ENCODE data around the gene TANK. TPM values are rescaled to one million over a fixed set of nuclear protein-coding genes. Genes with fewer than 3 reads are reported as not detected.

TANK gene
- total and polyA plus RNA-seq, 2 of the 8 experiments (the other 6 are each of a cell fraction or from before 2014, with no cell fraction given): 7.0 to 26.1 TPM

DNA sequence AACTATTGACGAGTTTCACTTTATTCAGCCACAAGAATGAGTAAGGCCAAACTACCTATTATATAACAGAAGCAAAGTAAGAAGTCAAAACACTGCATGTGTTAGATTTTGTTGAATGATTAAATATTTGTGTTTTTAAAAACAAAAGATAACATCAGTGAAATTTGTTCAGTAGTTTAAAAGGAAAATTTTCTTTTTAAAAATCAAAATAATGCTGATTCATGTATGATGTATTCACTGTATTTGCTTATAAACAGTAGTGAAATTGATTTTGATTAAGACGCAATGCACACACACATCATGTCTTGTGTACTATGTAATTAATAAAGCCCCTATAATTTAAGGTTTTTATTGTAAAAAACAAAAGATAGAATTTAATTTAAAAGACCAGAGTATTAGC, 74.4 kb downstream of the TANK start:
- no peak for DNase-seq (ENCODE audit: low read depth in 1 of 2, low spot score in 2 of 2)
- CTCF ChIA-PET (ENCODE audit: partially characterized antibody): interaction anchor here (0.8 kb wide), 1 partner anchor 186 kb away, joined by 3 read pairs; no protein-coding TSS in a partner anchor

More for the DNA sequence above, 74.4 kb downstream of the TANK start:
- H3K18ac ChIP-seq (ENCODE audit: extremely low read depth, low read length): no peak overlapping the region
- peaks cover 0 to 9% (median 2%) of the 10 kb centered on the region in 4 experiments; a peak in 6 of 7 replicates for H3K4me1 ChIP-seq (replicated peaks in 1 of 4; ENCODE audit: control insufficient read depth in 3 of 4, insufficient read depth in 4 of 4, low read length in 3 of 4)
- H3K36me3 ChIP-seq (ENCODE audit: control insufficient read depth in 2 of 4, insufficient read depth in 4 of 4, low read length in 3 of 4): peaks cover 0 to 4% (median 2%) of the 10 kb centered on the region in 4 experiments; a peak in 1 of 8 replicates
- peaks cover 0 to 19% (median 16%) of the 10 kb centered on the region in 4 experiments; a peak in 6 of 7 replicates for H3K27me3 ChIP-seq (replicated peaks in 1 of 4; ENCODE audit: control insufficient read depth in 3 of 4, extremely low read depth in 1 of 4, insufficient read depth in 3 of 4, low read length in 3 of 4)
- no peak overlapping the region for H4K91ac ChIP-seq (replicated peaks; ENCODE audit: insufficient read length, low read length)
- H3K27ac ChIP-seq (ENCODE audit: low read depth, low read length): no peak overlapping the region
- H3K4me2 ChIP-seq (ENCODE audit: insufficient read depth in 1 of 2, low read depth in 2 of 2, low read length in 2 of 2): no peak overlapping the region
- no peak overlapping the region for H2AK5ac ChIP-seq (ENCODE audit: low read depth, low read length)
- H3K56ac ChIP-seq (replicated peaks; ENCODE audit: insufficient read length, low read depth, low read length): no peak overlapping the region
- peaks cover 21% of the 10 kb centered on the region; the same call in 1 of the 2 replicates for H3K23me2 ChIP-seq (ENCODE audit: low read depth, low read length)
- H2BK12ac ChIP-seq (ENCODE audit: low read depth, low read length): no peak overlapping the region
- H3K9me3 ChIP-seq (ENCODE audit: insufficient read depth in 2 of 2, low read depth in 1 of 2, low read length in 1 of 2): no peaks in the 10 kb centered on the region
- H3K14ac ChIP-seq (ENCODE audit: insufficient read length): no peak overlapping the region
- no peak overlapping the region for H4K5ac ChIP-seq (ENCODE audit: insufficient read length, low read depth, low read length)
- no peak overlapping the region for H3K4ac ChIP-seq (replicated peaks; ENCODE audit: insufficient read length, low read depth, low read length)
- H3K9ac ChIP-seq (replicated peaks in 1 of 4; ENCODE audit: extremely low read depth in 1 of 4, low read depth in 3 of 4, low read length in 3 of 4): no peak overlapping the region
- no peak overlapping the region for H3K4me3 ChIP-seq (ENCODE audit: extremely low read depth in 1 of 4, insufficient read depth in 2 of 4, low read depth in 3 of 4, low read length in 4 of 4)
- H2BK5ac ChIP-seq (ENCODE audit: low read depth, low read length): no peak overlapping the region
- no peak for FAIRE-seq
- no peak overlapping the region for H2BK120ac ChIP-seq (replicated peaks; ENCODE audit: low read depth, low read length)
- peaks cover 0 to 2% of the 10 kb centered on the region in 2 experiments for H4K20me1 ChIP-seq (replicated peaks in 1 of 2; ENCODE audit: control insufficient read depth in 1 of 2, insufficient read depth in 2 of 2, low read length in 2 of 2)
- WGBS, 2 experiments (ENCODE audit: extremely low coverage in 1 of 2, insufficient coverage in 1 of 2, insufficient read length in 1 of 2, insufficient replicate concordance in 2 of 2, low coverage in 1 of 2, low lambda C conversion rate in 2 of 2, missing lambda C conversion rate in 1 of 2): 88% methylated on average over 2 of the region's 2 CpGs; no CpG with 5 or more reads in 1 of the 2 experiments
- POLR2A ChIA-PET (ENCODE audit: partially characterized antibody): no interaction called here
- H3K23ac ChIP-seq (ENCODE audit: insufficient read length): no peak overlapping the region
- H3K79me1 ChIP-seq (ENCODE audit: low read depth, low read length): no peaks in the 10 kb centered on the region
- H2AFZ ChIP-seq (ENCODE audit: low read length): no peak overlapping the region
- TF ChIP-seq EZH2 (IDR thresholded peaks at IDR 0.05; ENCODE audit: low read depth, low read length, severe bottlenecking) (no peak), BACH1 (IDR thresholded peaks at IDR 0.05; ENCODE audit: low read length) (no peak), CREB1 (IDR thresholded peaks at IDR 0.05) (no peak), TEAD4 (IDR thresholded peaks at IDR 0.05; ENCODE audit: low read depth, low read length) (no peak), POLR2AphosphoS5 (IDR thresholded peaks at IDR 0.05; ENCODE audit: low read depth, low read length) (no peak), POLR2A (IDR thresholded peaks at IDR 0.05; ENCODE audit: control extremely low read depth in 1 of 2, low read depth in 2 of 2, low read length in 2 of 2) (no peak), PHF8 (conservative IDR thresholded peaks at IDR 0.05; ENCODE audit: low read depth, low read length) (no peak), BRCA1 (IDR thresholded peaks at IDR 0.05; ENCODE audit: low read depth, low read length) (no peak)
- H4K8ac ChIP-seq (ENCODE audit: extremely low read depth, insufficient read depth, low read length): no peak overlapping the region
- no peaks in the 10 kb centered on the region for H3K79me2 ChIP-seq (ENCODE audit: control insufficient read depth in 1 of 2, insufficient read depth in 2 of 2, low read length in 2 of 2)
- no peak overlapping the region for H2BK20ac ChIP-seq (ENCODE audit: low read length)
- no peak overlapping the region for H2BK15ac ChIP-seq (ENCODE audit: low read length)

All from H1 (cell line).